Testis (tissue), 3 donors: ENCODE measurements around the gene CNNM3. TPM values are rescaled to one million over a fixed set of nuclear protein-coding genes. Genes with fewer than 3 reads are reported as not detected.

Experiments used
- DNase-seq: peaks from one replicate; pipeline ENCODE4 v3.0.0-alpha.2; 2019
- H3K27ac ChIP-seq, 2 donors: fragments of 200-600 bp; sonication (generic); one replicate each; pipeline ENCODE4 v1.5.1; 2019
- H3K27me3 ChIP-seq: fragments of 200-600 bp; sonication (generic); one replicate; pipeline ENCODE4 v1.5.1; 2019
- H3K36me3 ChIP-seq: fragments of 200-600 bp; sonication (generic); one replicate; pipeline ENCODE4 v1.5.1; 2017; ENCODE audit warnings: low read depth; ENCODE audit errors: missing control alignments
- H3K4me1 ChIP-seq: fragments of 200-600 bp; sonication (generic); one replicate; pipeline ENCODE4 v1.5.1; 2019
- H3K4me3 ChIP-seq, 2 donors: fragments of 200-600 bp; sonication (generic); one replicate each; pipeline ENCODE4 v1.5.1; 2017 to 2019
- H3K9me3 ChIP-seq: fragments of 200-600 bp; sonication (generic); one replicate; pipeline ENCODE4 v1.5.1; 2017
- POLR2A ChIP-seq: fragments of 450-650 bp; IDR thresholded peaks from one replicate; pipeline ENCODE4 v1.6.1; 2017; ENCODE audit warnings: antibody characterized with exemption, mild to moderate bottlenecking, moderate library complexity
- WGBS, 2 donors: methylation state at CpG; one replicate each; pipeline ENCODE4 v1.1.5; 2018; 5-methylcytosine and 5-hydroxymethylcytosine counted together
- intact Hi-C: fragments of 100-400 bp; cut with DNase I; formaldehyde crosslinking; loops from one replicate; pipeline ENCODE4 v1.15.1; 2023; ENCODE audit warnings: low total_unique reads
- polyA plus RNA-seq: library from polyadenylated mRNA; stranded (reverse); fragments of 350-450 nt; fragmentation: Illumina TruSeq; extraction: RNeasy Lipid Tissue Mini Kit (QIAGEN cat#74804); gene quantifications from one replicate; pipeline ENCODE4 v1.2.3, GENCODE V29; 2014; ENCODE audit warnings: low read depth, low replicate concordance; ENCODE audit not compliant: insufficient read depth
- total RNA-seq, 2 donors: library from RNA; depleted of rRNA; stranded (reverse); fragments of >200 nt; gene quantifications; one replicate each; pipeline ENCODE4 v1.2.3, GENCODE V29; 2016
- TF ChIP-seq, protein P1 (sequence below), 3 experiments: fragments of 450-650 bp in 2 of 3; fragments of 200-600 bp in 1 of 3; sonication (generic) in 1 of 3; IDR thresholded peaks; one replicate each; pipeline ENCODE4 v1.5.1; 2016 to 2019; ENCODE audit warnings: antibody characterized with exemption in 3 of 3, mild to moderate bottlenecking in 2 of 3, moderate library complexity in 1 of 3

Gene CNNM3
- total and polyA plus RNA-seq, 3 donors from 2014 or later: 32.2 to 33.6 (median 33.5) TPM

DNA sequence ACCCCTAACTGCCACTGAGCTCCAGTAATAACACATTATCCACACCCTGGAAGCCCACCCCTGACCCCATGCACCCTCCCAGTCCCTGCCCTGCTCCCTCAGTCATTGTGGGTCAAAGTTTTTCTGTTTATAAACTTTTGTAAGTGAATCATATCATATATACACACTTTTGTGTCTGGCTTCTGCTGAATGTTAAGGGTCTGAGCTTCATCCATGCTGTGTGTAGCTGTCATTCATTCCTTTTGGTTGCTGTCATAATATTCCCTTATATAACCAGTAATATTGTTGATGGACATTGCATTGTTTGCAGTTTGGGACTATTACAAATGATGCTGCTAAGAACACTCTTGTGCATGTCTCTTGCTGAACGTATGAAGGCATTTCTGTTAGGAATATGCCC is 40.9 kb upstream of the CNNM3 start:
- 36 to 77% methylated on average over 1 of the region's 1 CpG for WGBS, 2 donors

DNA sequence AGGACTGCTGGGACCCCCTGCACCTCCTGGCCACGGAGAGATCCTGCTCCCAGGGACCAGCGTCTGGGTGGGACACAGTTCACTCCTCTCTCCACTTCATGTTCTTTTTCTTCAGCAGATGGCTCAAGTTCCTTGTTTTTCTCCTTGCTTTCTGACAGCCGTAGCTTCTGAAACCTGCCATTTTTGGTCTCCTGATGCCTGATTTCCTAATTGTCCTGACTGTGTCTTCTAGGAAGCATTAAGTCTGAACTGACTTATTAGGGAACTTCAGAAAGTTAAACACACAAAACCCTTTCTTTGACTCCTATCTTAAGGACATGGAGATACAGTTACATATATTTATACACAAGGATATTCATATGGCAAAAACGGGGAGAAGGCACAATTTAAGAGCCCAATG is 32.7 kb upstream of the CNNM3 start:
- H3K27me3 ChIP-seq: no peaks in the 10 kb centered on the region
- no peak for DNase-seq
- intact Hi-C loops: no loop called here
- WGBS, 2 donors: 82 to 86% methylated on average over 4 of the region's 4 CpGs
- no peaks in the 10 kb centered on the region for H3K36me3 ChIP-seq
- H3K4me3 ChIP-seq: no peak overlapping the region
- H3K9me3 ChIP-seq: no peaks in the 10 kb centered on the region
- no peak overlapping the region for H3K27ac ChIP-seq
- TF ChIP-seq, protein P1, sequence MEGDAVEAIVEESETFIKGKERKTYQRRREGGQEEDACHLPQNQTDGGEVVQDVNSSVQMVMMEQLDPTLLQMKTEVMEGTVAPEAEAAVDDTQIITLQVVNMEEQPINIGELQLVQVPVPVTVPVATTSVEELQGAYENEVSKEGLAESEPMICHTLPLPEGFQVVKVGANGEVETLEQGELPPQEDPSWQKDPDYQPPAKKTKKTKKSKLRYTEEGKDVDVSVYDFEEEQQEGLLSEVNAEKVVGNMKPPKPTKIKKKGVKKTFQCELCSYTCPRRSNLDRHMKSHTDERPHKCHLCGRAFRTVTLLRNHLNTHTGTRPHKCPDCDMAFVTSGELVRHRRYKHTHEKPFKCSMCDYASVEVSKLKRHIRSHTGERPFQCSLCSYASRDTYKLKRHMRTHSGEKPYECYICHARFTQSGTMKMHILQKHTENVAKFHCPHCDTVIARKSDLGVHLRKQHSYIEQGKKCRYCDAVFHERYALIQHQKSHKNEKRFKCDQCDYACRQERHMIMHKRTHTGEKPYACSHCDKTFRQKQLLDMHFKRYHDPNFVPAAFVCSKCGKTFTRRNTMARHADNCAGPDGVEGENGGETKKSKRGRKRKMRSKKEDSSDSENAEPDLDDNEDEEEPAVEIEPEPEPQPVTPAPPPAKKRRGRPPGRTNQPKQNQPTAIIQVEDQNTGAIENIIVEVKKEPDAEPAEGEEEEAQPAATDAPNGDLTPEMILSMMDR (IDR thresholded peaks at IDR 0.05): no peak
- TF ChIP-seq POLR2A: no peak
- H3K4me1 ChIP-seq: no peaks in the 10 kb centered on the region

More for the DNA sequence above, 40.9 kb upstream of the CNNM3 start:
- Histone ChIP-seq H3K4me3 (no peak overlapping the region), H3K4me1 (no peaks in the 10 kb centered on the region), H3K9me3 (no peaks in the 10 kb centered on the region), H3K36me3 (no peaks in the 10 kb centered on the region), H3K27me3 (no peaks in the 10 kb centered on the region), H3K27ac (no peak overlapping the region)
- no peak for TF ChIP-seq POLR2A
- TF ChIP-seq, protein P1 (IDR thresholded peaks at IDR 0.05): no peak
- no peak for DNase-seq
- intact Hi-C loops: no loop called here

DNA sequence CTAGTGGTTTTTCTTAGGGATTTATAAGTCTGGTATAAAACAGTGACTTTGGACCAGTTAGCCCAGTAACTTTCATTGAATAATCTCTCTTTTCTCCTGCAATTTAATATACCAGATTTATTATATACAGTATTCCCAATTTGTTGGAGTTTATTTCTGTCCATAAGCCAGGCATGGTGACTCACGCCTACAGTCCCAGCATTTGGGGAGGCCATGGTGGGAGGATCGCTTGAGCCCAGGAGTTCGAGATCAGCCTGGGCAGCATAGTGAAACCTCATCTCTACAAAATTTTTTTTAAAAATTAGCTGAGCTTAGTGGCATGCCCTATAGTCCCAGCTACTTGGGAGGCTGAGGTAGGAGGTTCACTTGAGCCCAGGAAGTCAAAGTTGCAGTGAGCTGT is 28.7 kb upstream of the CNNM3 start:
- H3K4me3 ChIP-seq: no peak overlapping the region
- TF ChIP-seq, protein P1 (IDR thresholded peaks at IDR 0.05): no peak
- TF ChIP-seq POLR2A: no peak
- WGBS, 2 donors: 98 to 100% methylated on average over 3 of the region's 3 CpGs
- H3K27ac ChIP-seq: no peak overlapping the region
- H3K4me1 ChIP-seq: no peaks in the 10 kb centered on the region
- intact Hi-C loops: no loop called here
- DNase-seq: no peak
- H3K9me3 ChIP-seq: no peaks in the 10 kb centered on the region
- H3K36me3 ChIP-seq: no peaks in the 10 kb centered on the region
- H3K27me3 ChIP-seq: no peaks in the 10 kb centered on the region

DNA sequence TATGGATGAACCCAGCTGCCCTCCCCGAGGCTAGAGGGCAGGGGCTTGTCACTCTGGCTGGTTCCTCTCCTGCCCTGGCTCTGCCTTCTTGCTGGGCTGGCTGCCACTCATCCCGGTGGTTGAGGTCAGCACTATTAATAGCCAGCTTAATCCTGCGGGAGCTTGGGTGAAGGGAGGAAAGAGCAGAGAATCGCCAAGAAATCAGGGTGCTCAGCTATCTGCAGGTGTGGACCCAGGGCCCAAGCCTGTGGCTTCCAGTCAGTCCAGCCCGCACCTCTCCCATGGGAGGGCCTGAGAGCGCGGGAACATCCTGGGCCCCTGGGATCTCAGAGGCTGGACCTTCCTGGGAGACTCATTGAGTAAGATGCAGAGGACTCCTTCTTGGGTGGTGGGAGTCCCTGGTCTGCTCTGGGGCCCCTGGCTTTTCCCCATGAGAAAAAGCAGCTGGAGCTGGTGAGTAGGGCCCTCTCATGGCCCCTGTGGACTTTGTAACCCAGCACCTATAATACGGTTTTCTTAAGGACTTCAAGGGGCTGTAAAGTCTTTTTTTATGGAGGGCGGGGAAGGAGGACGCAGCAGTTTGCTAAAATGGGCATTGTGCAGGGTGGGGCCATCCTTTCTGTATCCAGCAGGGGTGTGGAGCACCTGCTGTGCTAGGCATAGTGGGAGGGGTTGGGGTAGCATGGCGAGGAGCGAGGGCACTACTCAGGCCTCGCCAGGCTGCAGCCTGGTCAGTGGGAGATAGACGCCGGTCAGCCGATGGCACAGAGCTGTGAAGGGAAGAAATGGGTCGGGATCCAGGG is 27.4 kb upstream of the CNNM3 start:
- Histone ChIP-seq H3K27me3 (no peaks in the 10 kb centered on the region), H3K36me3 (no peaks in the 10 kb centered on the region), H3K9me3 (no peaks in the 10 kb centered on the region), H3K4me1 (no peaks in the 10 kb centered on the region), H3K27ac (no peak overlapping the region), H3K4me3 (no peak overlapping the region)
- no peak for TF ChIP-seq POLR2A
- TF ChIP-seq, protein P1 (IDR thresholded peaks at IDR 0.05): no peak
- WGBS, 2 donors: 74 to 83% methylated on average over 16 to 17 of the region's 17 CpGs
- peak; percentile 57 for DNase-seq
- intact Hi-C loops: no loop called here

DNA sequence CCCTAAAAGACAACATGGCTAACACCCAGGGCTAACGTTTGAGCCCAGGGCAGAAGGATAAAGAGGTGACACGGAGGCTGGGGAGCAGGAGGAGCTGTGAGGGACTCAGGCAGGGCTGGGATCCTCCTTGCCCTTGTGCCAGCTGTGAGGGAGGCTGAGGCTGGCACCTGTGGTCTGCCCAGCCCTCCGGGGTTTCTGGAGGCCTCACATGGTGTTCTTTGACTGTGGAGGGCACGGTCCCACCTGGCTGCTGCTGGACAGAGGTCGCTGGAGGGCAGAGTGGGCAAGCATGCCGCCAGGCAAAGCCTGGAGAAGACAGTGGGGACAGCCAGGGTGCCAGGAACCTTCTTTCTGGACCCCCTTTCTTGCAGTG is 26.8 kb upstream of the CNNM3 start:
- no peak for DNase-seq
- 84 to 86% methylated on average over 6 of the region's 6 CpGs for WGBS, 2 donors

More for the DNA sequence above, 26.8 kb upstream of the CNNM3 start:
- Histone ChIP-seq H3K9me3 (no peaks in the 10 kb centered on the region), H3K27ac (no peak overlapping the region), H3K4me3 (no peak overlapping the region), H3K36me3 (no peaks in the 10 kb centered on the region), H3K27me3 (no peaks in the 10 kb centered on the region), H3K4me1 (no peaks in the 10 kb centered on the region)
- intact Hi-C loops: no loop called here
- no peak for TF ChIP-seq POLR2A
- TF ChIP-seq, protein P1 (IDR thresholded peaks at IDR 0.05): no peak
